GM21825 (cell line): ENCODE results near the gene UTP4.
"Not testable (repeated sequence)": the region's sequence is repeated elsewhere in the genome, so short reads cannot be mapped to it uniquely, and the experiment has no call there.

Experiments used
- ATAC-seq: cut with Tn5 transposase; IDR thresholded peaks from one replicate; pipeline ENCODE4 v1.9.1; 2021; ENCODE audit warnings: mild to moderate bottlenecking, moderate library complexity; ENCODE audit not compliant: unreplicated experiment

The UTP4 gene

DNA sequence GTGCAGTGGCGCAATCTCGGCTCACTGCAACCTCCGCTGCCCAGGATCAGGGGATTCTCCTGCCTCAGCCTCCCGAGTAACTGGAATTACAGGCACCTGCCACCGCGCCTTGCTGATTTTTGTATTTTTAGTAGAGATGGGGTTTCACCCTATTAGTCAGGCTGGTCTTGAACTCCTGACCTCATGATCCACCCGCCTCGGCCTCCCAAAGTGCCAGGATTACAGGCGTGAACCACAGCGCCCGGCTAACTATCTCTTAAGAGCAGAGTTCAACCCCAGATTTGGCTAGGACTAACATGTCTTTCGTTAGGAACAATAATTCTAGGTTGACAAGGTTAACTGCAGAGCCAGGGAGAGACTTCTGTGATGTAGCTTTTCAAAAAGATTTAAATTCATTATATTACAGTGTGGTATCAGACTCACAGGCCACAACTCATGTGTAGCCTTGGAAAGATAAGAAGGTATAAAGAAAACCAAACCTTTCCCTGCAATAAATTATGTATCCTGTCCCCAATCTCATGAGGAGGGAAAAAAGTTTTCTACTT lies 4.4 kb upstream of the UTP4 start:
- no peak for ATAC-seq

DNA sequence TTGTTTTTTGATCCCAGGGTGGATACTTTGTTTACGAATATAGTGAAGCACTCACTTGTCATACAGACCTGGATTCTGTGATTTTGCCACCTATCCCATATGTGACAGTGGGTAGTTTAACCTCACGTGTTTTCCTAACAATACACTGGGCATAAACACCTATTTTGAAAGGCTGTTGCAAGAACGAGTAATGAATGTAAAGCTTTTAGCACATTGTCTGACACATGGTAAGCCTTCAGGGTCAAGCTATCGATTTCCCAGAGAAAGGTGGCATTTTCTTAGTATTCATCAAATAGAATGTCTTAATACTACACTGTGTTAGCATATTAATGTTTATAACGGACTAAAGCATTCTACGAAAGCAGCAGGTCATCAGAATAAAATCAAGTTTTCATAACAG lies 2.0 kb upstream of the UTP4 start:
- no peak for ATAC-seq

DNA sequence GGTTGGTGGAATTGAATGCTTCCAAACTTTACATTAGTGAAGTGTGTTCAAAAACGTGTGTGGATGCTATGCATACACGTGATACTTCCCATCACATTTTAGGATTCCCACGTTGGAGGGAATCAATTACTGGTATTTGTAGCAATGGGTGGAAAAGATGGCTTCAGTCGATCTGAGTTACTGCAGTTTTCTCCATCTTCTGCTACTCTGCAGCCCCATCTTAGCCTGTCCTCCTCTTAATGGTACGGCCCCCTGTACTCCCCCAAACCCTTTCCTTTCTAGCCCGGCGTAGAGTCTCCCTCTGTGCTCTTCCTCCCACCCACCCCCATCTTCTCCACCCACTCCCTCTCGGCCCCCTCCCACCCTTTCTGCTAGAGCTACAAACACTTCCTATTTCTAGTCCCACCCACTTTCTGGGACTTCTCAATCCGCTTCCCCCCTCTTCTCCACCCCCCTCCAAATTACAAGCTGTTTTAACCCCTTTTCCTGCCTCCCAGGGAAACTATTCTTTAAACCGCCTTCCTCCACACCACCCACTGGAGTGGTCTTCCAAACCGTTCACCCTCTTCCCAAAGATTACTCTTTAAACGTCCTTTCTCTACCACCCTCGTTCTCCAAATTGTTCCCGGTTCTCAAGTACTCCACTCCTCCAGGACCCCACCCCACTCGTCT lies 1.1 kb upstream of the UTP4 start:
- ATAC-seq, result no peak

DNA sequence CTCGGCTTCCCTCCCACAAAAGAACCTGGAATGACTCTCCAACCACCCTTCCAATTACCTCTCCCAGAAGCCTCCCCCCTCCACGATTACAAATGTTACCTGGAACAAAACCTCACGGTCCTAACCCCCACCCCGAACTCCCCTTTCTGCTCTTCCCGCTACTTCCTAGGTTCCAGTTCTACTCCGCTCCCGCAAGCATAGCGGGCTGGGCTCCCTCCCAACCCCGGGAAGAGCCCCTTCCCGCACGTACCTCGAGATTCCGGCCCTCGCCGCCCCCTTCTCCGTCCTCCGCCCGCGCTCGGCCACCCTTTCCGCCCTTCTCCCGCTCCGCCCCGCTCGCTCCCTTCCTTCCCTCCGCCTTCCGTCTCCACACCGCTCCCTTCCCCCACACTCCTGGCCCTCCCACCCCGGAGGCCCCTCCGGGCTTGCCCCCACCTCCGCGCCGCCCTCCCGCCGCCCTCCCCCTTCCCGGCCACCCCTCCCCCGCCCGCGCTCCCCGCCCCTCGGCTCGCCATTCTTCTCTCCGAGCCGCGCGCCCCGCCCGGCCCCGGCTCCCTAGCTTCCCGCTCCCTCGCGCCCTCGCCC lies 518 bp upstream of the UTP4 start:
- peak; percentile 32 for ATAC-seq

DNA sequence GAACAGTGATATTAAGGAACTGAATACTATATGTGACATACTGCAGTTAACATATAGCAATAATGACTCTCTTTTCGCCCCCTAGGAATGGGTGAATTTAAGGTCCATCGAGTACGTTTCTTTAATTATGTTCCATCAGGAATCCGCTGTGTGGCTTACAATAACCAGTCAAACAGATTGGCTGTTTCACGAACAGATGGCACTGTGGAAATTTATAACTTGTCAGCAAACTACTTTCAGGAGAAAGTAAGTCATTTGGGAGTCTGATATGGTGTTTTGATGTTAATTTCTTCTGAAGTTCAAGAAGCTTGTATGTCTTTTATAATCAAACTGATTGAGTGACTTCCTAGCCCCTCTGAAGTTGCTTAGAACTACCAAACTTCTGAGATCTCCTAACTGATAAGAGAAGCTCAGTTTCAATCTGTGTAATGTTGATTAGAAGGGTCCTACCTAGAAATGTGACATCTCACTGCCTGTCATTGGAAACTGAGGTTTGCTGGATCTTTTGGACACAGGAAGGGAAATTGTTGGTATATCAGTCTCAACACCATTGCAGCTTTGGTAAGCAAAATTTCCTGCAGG lies 1.0 kb downstream of the UTP4 start:
- ATAC-seq, result no peak

DNA sequence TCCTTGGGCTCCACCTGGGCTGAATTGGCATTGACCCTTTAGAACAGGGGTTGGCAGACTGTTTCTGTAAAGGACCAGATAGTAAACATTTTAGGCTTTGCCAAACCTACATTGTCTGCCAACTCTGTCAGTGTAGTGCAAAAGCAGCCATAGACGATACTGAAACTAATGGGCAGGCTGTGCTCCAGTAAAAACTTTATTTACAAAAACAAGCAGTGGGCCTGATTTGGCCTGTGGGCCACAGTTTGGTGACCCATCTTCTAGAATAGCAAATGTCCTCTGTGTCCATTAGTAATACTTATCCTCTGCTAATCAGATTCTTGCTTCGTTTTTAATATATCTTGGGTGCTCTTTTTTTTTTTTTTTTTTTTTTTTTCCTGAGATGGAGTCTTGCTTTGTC lies 6.2 kb downstream of the UTP4 start:
- no peak for ATAC-seq

DNA sequence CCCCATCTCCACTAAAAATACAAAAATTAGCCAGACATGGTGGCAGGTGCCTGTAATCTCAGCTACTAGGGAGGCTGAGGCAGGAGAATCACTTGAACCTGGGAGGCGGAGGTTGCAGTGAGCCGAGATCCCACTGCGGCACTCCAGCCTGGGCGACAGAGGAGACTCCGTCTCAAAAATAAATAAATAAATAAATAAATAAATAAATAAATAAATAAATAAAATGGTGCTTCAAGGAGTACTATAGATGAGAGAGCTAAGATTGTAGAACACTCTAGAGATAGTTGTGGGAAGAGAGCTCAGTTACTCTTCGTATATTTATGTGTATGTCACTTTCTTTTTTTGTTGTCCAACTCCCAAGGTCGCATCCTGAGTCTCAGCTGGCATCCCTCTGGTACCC lies 7.0 kb downstream of the UTP4 start:
- not testable (repeated sequence) for ATAC-seq

DNA sequence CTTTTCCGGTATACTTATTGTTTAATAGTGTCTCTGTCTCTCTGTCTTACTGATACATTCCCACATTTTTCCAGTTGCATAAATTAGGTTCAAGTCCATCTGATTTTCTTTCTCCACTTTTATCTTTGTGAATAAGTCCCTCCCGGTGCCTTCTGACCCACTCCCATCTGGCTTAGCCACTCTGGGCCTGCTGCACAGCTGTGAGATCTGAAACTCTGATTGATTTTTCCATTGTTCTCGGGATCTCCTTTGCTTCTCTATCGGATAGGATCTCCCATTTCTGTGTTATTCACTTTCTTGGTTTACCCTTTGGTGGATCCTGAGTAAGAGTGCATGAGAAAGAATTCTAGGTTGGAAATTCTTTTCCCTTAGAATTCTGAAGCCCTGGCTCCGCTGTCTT lies 8.6 kb downstream of the UTP4 start:
- ATAC-seq, result no peak

DNA sequence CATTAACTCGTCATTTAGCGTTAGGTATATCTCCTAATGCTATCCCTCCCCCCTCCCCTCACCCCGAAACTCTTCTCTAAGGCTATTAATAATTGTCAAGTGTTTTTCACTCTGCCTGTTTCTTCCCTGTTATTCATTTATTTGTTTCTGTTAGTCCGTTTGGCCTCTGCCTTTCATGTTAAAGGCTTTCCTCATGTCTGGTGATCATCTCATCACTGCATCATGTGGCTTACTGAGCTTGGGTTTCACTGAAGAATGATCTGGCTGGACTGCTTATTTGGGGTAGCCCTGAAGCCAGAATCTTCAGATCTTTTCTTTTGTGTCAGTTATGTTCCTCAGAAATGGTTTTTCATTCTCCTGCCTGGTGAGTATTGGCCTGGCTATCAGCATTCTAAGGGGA lies 9.5 kb downstream of the UTP4 start:
- ATAC-seq, result no peak

DNA sequence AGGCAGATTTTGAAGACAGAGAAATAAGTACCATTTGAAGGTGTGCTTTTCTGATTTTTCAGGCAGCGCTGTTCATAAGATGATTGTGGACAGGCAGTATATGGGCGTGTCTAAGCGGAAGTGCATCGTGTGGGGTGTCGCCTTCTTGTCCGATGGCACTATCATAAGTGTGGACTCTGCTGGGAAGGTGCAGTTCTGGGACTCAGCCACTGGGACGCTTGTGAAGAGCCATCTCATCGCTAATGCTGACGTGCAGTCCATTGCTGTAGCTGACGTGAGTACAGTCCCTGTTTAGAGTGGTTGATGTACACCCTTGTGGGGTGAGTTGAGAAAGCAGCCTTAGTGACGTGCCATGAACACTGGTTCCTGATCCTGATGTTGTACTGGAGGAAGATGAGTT lies 10.7 kb downstream of the UTP4 start:
- ATAC-seq, result no peak

DNA sequence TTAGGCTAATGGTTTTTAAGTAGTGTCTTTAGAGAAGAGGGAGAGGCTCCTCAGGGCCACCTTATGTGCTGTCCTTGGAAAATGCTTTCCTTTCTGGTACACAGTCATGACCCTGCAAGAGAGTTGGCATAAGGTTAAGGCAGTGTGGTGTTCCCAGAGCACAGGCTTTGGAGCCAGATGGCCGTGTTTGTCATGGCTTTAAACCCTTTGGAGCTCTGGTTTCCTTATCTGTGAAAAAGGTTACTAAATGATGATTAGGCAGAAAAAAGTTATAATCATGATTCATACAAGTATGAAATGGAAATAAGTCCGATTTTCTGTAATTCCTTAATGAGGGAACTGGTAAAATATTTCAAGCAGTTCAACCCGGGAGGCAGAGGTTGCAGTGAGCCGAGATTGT lies 13.2 kb downstream of the UTP4 start:
- ATAC-seq, result no peak

DNA sequence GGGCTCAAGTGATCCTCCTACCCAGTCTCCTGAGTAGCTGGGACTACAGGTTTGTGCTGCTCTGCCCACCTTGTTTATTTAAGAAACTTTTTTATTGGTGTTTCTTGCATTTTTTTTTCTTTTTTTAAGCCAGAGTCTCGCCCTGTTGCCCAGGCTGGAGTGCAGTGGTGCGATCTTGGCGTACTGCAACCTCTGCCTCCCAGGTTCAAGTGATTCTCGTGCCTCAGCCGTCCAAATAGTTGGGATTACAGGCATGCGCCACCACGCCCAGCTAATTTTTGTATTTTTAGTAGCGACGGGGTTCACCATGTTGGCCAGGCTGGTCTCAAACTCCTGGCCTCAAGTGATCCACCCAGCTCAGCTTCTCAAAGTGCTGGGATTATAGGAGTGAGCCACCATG lies 17.2 kb downstream of the UTP4 start:
- not testable (repeated sequence) for ATAC-seq

DNA sequence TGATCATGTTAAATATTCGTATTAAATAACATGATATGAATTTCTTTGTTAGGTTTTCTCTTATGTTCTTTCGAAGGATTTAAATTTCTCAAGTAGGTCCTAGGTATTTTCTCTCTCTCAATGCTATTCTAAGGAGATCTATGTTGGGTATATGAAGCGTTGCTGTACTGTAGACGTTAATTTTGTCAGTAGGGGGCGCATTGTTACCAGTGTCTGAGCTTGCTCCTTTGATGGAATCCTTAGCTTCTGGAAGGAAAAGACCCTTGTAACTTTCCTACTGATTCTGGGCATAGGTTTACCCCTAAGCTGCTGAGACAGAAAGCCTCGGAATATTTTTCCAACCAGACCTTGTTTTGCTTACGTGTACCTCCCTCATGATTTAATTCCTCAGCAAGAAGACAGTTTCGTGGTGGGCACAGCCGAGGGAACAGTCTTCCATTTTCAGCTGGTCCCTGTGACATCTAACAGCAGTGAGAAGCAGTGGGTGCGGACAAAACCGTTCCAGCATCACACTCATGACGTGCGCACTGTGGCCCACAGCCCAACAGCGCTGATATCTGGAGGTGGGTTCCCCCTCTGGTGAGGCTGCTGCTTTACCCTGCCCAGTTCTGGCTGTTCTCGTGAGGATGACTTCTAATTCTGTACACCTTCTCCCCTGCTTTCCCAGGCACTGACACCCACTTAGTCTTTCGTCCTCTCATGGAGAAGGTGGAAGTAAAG lies 17.9 kb downstream of the UTP4 start:
- no peak for ATAC-seq

DNA sequence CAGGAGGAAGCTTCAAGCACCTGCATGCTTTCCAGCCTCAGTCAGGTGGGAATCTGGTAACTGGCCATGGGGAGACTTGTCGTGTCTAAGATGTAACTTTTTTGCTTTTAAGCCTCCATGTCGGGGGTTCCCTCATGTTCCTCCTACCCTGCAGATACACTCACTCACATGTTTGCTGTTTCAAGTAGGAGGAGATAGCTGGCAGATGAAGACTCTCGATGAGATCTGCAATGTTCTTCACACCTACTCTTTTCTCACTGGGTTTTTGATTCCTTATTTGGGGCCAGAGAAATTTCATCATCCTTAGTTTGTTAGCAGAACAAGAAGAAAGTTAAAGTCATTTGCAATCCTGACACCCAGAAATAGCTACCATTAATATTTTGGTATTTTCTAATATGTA lies 24.7 kb downstream of the UTP4 start:
- no peak for ATAC-seq

DNA sequence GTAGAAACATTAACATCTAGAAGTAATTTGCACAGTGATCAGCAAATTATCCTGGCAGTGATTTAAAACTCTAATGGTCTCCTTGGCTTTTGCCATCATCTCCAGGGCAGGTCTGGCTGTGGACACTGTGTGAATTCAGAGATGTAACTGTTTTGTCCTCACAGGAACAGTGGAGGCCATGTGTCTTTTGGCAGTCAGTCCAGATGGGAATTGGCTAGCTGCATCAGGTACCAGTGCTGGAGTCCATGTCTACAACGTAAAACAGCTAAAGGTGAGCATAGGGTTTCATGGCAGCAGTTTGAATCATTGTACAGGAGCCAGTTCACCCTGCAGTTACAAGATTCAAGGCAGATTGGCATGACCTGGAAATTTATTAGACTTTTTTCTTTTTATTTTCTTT lies 27.7 kb downstream of the UTP4 start:
- ATAC-seq, result no peak

DNA sequence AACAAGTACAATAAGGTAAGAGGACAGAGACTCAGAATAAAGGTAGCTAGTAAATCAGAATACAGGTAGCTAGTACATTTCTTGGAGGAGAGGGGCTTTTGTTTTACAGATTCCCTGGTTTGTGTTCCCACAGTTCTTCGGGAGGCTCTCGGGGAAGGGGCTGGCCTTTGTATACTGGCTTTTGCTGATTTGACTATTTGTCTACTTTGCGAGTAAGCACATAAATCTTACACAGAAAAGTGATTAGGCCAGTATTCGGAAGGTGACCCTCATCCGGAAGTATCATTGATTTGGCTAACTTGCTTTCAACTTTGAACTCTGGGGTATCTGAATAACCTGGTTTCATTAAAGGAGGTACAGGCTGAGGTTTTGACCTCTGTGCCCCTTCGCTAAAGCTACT lies 33.1 kb downstream of the UTP4 start:
- no peak for ATAC-seq

DNA sequence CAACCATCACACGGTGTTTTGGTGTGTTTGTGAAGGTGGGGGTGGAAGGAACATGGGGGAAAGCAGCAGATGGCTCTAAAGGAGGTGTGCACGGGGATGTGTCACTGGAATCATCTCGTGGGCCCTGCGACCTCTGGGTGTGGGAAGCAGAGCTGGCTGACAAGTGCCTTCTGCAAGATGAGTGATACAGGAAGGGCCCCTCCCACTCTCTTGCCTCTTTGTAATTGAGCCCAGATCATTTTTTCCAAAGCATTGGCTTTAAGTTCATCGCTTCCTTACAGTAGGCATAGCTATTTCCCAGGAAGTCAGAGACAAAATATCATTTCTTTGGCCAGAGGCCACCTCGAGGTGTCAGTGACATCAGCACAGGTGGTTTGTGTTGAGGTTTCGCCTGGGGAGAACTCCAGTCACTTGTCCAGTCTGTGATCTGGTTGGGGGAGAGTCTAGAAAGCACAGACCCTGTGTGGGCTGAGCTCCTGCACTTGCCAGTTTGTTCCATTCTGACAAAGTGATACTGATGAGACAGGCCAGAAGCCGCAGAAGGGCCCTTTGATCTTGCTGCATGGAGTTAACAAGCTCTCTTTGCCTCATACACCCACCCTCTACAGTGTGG lies 33.9 kb downstream of the UTP4 start:
- no peak for ATAC-seq

DNA sequence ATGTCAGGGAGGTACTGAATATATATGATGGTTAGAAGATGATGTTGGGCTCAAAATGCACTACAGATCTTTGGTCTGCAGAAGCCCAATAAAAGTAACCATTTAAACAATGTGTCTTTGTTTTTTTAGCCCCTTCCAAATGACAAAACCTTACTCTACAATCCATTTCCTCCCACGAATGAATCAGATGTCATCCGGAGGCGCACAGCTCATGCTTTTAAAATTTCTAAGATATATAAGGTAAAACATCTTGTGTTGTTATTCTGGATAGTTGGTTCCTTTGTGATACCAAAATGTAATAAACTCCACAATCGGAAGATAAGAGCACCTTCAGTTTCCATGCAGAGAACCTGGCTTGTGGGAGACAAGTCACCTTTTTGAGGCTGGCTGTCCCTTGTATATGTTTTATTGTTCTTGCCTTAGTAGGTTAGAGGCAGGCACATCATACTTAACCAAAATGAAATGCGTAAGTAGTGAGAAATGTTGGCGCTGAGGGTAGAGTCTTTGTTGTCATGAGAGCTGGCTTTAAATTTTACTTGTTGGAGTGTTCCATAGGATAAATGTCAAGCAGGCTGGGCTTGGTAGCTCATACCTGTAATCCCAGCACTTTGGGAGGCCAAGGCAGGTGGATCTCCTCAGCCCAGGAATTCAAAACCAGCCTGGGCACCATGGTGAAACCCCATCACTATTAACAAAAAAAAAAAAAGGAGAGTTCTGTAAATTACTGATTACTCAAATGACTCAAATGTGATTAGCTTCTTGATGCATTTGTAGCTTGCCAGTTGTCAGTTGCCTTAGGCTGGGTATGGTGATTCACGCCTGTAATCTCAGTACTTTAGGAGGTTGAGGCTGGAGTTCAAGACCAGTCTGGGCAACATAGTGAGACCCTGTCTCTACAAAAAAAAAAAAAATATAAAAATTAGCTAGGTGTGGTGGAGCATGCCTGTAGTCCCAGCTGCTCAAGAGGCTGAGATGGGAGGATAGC lies 34.8 kb downstream of the UTP4 start:
- ATAC-seq, result no peak

DNA sequence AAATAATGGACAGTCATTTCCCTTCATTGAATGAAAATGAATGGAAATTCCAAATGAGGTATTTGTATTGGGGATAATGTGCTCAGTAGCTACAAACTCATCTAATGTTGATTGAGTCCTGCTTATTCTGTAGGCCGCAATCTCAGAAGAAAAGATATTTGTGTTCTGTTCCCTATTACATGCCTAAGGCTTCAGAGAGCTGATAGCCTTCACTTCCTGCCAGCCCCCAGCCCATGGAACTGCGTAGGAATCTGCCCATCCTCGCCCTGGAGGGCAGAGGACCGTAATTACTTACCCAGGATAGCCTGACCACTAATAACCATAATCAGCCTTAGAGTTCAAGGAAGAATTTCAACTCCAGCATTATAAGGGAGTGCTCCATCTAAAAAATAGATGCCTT lies 36.6 kb downstream of the UTP4 start:
- ATAC-seq, result no peak
